Body of pancreas (tissue), 4 donors: Measurements from ENCODE around the gene HELZ2. TPM values are rescaled to one million over a fixed set of nuclear protein-coding genes. Genes with fewer than 3 reads are reported as not detected.

Experiments
- ATAC-seq: fragments of 150-250 bp; one replicate; pipeline ENCODE4 v1.9.1; 2016
- DNase-seq, 4 donors: peaks; one replicate each; pipeline ENCODE4 v3.0.0-alpha.2; 2019
- H3K27ac ChIP-seq, 4 donors: fragments of 200-600 bp; sonication (generic); 1 replicate in 3 of 4; 2 replicates in 1 of 4; pipeline versions ENCODE4 v1.5.1 to v1.6.1; 2016 to 2019; ENCODE audit warnings: mild to moderate bottlenecking in 1 of 4, mixed read lengths in 1 of 4, moderate library complexity in 1 of 4
- H3K27me3 ChIP-seq, 2 donors: fragments of 200-600 bp; sonication (generic); one replicate each; pipeline ENCODE4 v1.6.0; 2016; ENCODE audit warnings: mild to moderate bottlenecking in 1 of 2
- H3K36me3 ChIP-seq, 2 donors: fragments of 200-600 bp; sonication (generic); replicated peaks in 1 of 2; 2 replicates each; pipeline ENCODE4 v1.5.1; 2016; ENCODE audit warnings: low read depth in 2 of 2; ENCODE audit not compliant: insufficient read depth in 1 of 2
- H3K4me1 ChIP-seq: fragments of 200-600 bp; sonication (generic); one replicate; pipeline ENCODE4 v1.6.0; 2016
- H3K4me3 ChIP-seq, 2 donors: fragments of 200-600 bp; sonication (generic); 1 replicate in 1 of 2; 2 replicates in 1 of 2; pipeline ENCODE4 v1.5.1; 2016 to 2019
- H3K9me3 ChIP-seq, 3 donors: fragments of 200-600 bp; sonication (generic); 1 replicate in 2 of 3; 2 replicates in 1 of 3; pipeline ENCODE4 v1.5.1; 2016
- POLR2A ChIP-seq, 3 donors: fragments of 450-650 bp; IDR thresholded peaks; one replicate each; pipeline ENCODE4 v1.6.1; 2016; ENCODE audit warnings: antibody characterized with exemption in 3 of 3, mild to moderate bottlenecking in 2 of 3
- WGBS, 2 donors: methylation state at CpG; one replicate each; pipeline ENCODE4 v1.1.5; 2017; 5-methylcytosine and 5-hydroxymethylcytosine counted together
- intact Hi-C: fragments of 100-400 bp; cut with DNase I; formaldehyde crosslinking; loops from one replicate; pipeline ENCODE4 v1.15.1; 2023
- total RNA-seq, 2 donors: library from RNA; depleted of rRNA; stranded (reverse); fragments of >200 nt; gene quantifications; one replicate each; pipeline ENCODE4 v1.1.0, GENCODE V29; 2016
- TF ChIP-seq, protein P1 (sequence below), 7 experiments: fragments of 450-650 bp in 4 of 7; fragments of 200-600 bp in 3 of 7; sonication (generic) in 3 of 7; IDR thresholded peaks; one replicate each; pipeline ENCODE4 v1.5.1; 2016 to 2019; ENCODE audit warnings: antibody characterized with exemption in 7 of 7

HELZ2 gene
- total RNA-seq, 2 donors from 2014 or later, result 20.8 to 33.3 TPM

DNA sequence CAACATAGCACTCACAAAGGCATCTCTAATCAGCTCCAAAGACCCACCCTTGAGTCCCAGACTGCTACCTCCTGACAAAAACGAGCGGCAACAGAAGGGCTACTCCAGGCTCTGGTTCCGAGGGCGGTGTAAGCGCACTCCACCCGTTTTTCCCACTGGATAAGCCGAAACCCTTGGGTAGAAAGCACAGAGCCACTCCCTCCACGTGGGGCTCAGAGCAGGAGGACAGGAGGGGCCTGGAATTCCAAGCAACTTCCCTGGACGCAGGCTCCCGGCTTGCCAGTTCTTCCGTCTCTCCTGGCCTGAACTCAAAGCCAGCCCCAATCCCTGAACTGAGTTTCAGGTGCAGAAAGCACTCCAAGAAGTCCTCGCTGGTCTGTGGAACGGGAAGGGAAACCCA lies 45.5 kb upstream of the HELZ2 start:
- 83 to 91% methylated on average over 12 to 13 of the region's 13 CpGs for WGBS, 2 donors
- Histone ChIP-seq H3K27ac (no peak overlapping the region), H3K36me3 (peaks cover 0 to 5% of the 10 kb centered on the region in 2 donors), H3K4me3 (no peak overlapping the region), H3K4me1 (no peaks in the 10 kb centered on the region), H3K27me3 (no peaks in the 10 kb centered on the region), H3K9me3 (no peaks in the 10 kb centered on the region)
- intact Hi-C loops, result no loop called here
- ATAC-seq (no peak), DNase-seq (no peak)
- no peak for TF ChIP-seq POLR2A (IDR thresholded peaks at IDR 0.05)
- TF ChIP-seq, protein P1, sequence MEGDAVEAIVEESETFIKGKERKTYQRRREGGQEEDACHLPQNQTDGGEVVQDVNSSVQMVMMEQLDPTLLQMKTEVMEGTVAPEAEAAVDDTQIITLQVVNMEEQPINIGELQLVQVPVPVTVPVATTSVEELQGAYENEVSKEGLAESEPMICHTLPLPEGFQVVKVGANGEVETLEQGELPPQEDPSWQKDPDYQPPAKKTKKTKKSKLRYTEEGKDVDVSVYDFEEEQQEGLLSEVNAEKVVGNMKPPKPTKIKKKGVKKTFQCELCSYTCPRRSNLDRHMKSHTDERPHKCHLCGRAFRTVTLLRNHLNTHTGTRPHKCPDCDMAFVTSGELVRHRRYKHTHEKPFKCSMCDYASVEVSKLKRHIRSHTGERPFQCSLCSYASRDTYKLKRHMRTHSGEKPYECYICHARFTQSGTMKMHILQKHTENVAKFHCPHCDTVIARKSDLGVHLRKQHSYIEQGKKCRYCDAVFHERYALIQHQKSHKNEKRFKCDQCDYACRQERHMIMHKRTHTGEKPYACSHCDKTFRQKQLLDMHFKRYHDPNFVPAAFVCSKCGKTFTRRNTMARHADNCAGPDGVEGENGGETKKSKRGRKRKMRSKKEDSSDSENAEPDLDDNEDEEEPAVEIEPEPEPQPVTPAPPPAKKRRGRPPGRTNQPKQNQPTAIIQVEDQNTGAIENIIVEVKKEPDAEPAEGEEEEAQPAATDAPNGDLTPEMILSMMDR (IDR thresholded peaks at IDR 0.05), result no peak

DNA sequence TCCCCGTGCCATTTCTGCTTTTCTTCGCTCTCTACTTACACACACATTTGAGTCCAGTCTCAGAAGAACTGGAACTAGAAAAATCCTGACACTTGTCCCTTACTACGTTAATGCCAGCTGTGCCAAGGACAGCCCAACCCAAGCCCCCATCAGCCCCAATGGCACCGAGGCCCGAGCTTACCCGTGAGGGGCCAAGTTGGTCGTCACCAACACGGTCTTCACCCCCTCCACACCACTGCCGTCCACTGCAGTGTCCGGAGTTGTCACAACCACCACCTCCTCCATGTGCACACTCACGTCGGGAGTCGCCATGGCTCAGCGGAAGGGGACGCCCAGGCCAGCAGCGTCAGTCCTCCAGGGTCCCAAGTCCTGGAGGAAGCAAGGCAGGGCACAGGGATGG lies 45.0 kb upstream of the HELZ2 start:
- H3K27me3 ChIP-seq, result no peaks in the 10 kb centered on the region
- no peaks in the 10 kb centered on the region for H3K4me1 ChIP-seq
- no peak for TF ChIP-seq POLR2A (IDR thresholded peaks at IDR 0.05)
- TF ChIP-seq, protein P1 (IDR thresholded peaks at IDR 0.05), result no peak
- intact Hi-C loops, result no loop called here
- H3K4me3 ChIP-seq, result no peak overlapping the region
- H3K27ac ChIP-seq, result no peak overlapping the region
- DNase-seq (no peak), ATAC-seq (no peak)
- WGBS, 2 donors, result 92 to 94% methylated on average over 12 to 16 of the region's 16 CpGs
- H3K36me3 ChIP-seq, result peaks cover 0 to 5% of the 10 kb centered on the region in 2 donors
- H3K9me3 ChIP-seq, result no peaks in the 10 kb centered on the region

DNA sequence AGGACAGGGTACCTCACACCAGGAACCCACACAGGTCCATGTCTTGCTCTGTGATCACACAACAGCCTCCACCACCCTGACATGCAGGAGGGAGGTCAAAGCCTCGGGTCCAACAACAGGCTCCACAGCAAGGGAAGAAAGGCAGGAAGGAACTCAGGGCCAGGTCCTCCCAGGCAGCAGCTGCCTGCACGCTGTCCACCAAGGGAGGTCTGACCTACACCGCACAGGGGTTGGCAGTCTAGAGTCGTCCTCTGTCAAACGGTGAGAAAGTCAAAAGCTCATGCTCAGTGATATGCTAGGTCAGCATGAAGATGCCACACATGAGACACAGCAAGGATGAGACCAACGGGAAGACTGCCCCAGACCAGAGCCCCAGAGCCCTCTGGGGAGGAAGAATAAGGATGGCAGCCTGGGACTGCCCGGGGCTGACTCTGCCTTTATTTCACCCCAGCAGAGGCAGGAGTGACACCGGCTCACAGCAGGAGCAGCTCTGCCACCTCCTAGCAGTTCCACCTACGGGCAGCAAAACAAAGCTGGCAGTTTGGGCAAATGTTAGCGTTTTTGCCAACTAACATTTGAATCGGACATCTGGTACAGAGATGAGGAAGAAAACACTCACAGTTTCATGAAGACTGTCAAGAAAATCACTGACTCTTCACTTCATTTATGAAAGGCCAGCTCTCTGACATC lies 44.4 kb upstream of the HELZ2 start:
- intact Hi-C loops, result no loop called here
- no peak for ATAC-seq
- no peaks in the 10 kb centered on the region for H3K27me3 ChIP-seq
- TF ChIP-seq, protein P1 (IDR thresholded peaks at IDR 0.05), result no peak
- no peak for TF ChIP-seq POLR2A (IDR thresholded peaks at IDR 0.05)
- no peak overlapping the region for H3K4me3 ChIP-seq
- no peaks in the 10 kb centered on the region for H3K4me1 ChIP-seq
- 87 to 94% methylated on average over 9 to 11 of the region's 11 CpGs for WGBS, 2 donors
- peaks cover 0 to 5% of the 10 kb centered on the region in 2 donors for H3K36me3 ChIP-seq
- H3K9me3 ChIP-seq, result no peaks in the 10 kb centered on the region
- no peak for DNase-seq
- no peak overlapping the region for H3K27ac ChIP-seq

DNA sequence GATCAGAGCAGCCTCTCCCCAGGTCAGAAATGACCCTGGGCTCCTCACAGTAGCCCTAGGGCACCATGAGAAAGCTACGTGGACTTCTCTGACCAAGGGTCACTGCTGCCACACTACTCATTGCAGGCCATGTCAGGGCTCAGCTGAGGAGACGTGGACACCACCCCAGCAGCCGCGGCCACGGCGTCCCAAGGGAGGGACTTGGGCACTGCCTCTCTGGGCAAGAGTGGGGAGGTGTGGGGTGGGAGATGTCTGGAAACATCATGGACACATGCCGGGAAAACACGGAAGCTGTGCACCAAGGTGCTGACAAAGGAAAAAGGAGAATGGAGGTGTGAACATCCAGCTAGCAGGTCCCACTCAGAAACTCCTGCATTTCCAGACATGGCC lies 43.8 kb upstream of the HELZ2 start:
- H3K9me3 ChIP-seq, result no peaks in the 10 kb centered on the region
- H3K4me1 ChIP-seq, result no peaks in the 10 kb centered on the region
- no peaks in the 10 kb centered on the region for H3K27me3 ChIP-seq
- no peak for ATAC-seq
- no peak overlapping the region for H3K4me3 ChIP-seq
- DNase-seq, result no peak
- TF ChIP-seq, protein P1 (IDR thresholded peaks at IDR 0.05), result no peak
- TF ChIP-seq POLR2A (IDR thresholded peaks at IDR 0.05), result no peak
- peaks cover 0 to 5% of the 10 kb centered on the region in 2 donors for H3K36me3 ChIP-seq
- H3K27ac ChIP-seq, result no peak overlapping the region
- intact Hi-C loops, result no loop called here
- whole genome bisulfite sequencing, 2 donors, result 94 to 95% methylated on average over 7 to 8 of the region's 8 CpGs
